HG03571 (cell line): ENCODE measurements around the gene RLN2.

Experiments used
- ATAC-seq: cut with Tn5 transposase; IDR thresholded peaks from one replicate; pipeline ENCODE4 v1.9.1; 2021; ENCODE audit not compliant: unreplicated experiment

RLN2 gene

DNA sequence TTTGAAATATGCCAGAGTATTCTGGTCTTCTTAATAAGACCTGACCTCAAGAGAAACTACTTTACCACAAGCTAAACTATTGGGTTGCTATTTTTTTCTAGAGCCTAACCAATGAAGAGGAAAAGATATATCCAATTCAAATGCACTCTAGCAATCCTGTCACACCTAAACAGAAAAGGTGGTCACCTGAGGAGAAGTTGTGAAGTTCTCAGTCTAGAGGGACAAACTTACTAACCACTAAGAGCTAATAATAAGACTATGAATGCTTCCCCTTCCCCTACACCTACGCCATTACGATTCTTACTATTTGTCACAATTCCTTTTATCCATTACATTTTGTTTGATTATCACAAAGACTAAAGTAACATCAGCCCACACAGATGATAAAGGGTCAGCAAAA lies 29.7 kb downstream of the RLN2 start:
- ATAC-seq: no peak

GRCh38 chr9:5269249-5269715 lies 35.2 kb downstream of the RLN2 start:
- ATAC-seq: no peak

- ATAC-seq: no peak
Measured at GRCh38 chr9:5265939-5266338, 38.6 kb downstream of the RLN2 start.

DNA sequence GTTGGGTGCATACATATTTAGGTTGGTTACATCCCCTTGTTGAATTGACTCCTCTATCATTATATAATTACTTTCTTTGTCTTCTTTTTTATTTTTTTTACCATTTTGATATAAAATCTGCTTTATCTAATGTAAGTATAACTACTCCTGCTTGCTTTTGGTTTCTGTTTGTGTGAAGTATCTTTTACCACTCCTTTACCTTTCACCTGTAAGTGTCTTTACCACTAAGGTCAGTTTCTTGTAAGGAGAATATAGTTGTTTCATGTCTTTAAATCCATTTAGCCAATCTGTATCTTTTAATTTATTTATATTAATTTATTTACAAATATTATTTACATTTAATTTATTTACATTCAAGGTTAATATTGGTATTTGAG lies 40.3 kb downstream of the RLN2 start:
- ATAC-seq: peak; percentile 28

DNA sequence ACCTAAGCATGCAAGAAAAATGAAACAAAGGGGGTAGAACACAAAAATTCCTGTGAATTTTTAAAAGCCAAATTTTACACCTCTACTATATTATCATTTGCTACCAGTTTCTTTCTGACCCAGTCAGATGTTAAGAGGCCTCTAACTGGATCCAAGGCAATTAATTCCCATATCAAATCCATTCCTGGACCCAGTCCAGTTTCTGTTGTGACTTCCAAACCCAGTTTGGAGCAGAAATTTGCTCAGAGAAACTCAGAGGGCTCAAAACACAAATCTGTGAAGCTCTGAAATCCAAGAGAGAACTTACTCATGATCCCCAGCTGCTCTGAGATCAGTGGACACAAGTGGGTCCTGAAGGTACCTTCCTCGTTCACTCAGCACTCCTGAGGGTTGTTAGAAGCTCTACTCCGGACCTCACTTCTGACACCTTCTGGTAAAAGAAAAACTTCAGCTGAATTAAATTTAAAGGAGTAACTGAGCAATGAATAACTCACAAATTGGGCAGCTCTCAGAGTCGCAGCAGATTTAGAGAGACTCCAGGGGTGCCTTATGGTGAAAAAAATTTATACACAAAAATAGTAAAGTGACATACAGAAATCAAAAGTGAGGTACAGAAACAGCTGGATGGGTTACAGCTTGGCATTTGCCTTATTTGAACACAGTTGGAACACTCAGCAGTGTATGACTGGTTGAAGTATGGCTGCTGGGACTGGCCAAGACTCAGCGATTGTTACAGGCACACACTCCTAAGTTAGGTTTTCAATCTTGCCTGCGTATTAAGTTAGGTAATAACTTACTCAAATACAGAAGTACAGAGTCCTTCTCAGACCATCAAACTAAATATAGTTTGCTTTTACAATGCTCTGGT lies 40.9 kb downstream of the RLN2 start:
- peak; percentile 52 for ATAC-seq
